Body of pancreas (tissue), 4 donors: ENCODE measurements around the gene MAPK11. TPM values are rescaled to one million over a fixed set of nuclear protein-coding genes. Genes with fewer than 3 reads are reported as not detected.

Experiments
- ATAC-seq: fragments of 150-250 bp; one replicate; pipeline ENCODE4 v1.9.1; 2016
- DNase-seq, 4 donors: peaks; one replicate each; pipeline ENCODE4 v3.0.0-alpha.2; 2019
- H3K27ac ChIP-seq, 4 donors: fragments of 200-600 bp; sonication (generic); 1 replicate in 3 of 4; 2 replicates in 1 of 4; pipeline versions ENCODE4 v1.5.1 to v1.6.1; 2016 to 2019; ENCODE audit warnings: mild to moderate bottlenecking in 1 of 4, mixed read lengths in 1 of 4, moderate library complexity in 1 of 4
- H3K27me3 ChIP-seq, 2 donors: fragments of 200-600 bp; sonication (generic); one replicate each; pipeline ENCODE4 v1.6.0; 2016; ENCODE audit warnings: mild to moderate bottlenecking in 1 of 2
- H3K36me3 ChIP-seq, 2 donors: fragments of 200-600 bp; sonication (generic); replicated peaks in 1 of 2; 2 replicates each; pipeline ENCODE4 v1.5.1; 2016; ENCODE audit warnings: low read depth in 2 of 2; ENCODE audit not compliant: insufficient read depth in 1 of 2
- H3K4me1 ChIP-seq: fragments of 200-600 bp; sonication (generic); one replicate; pipeline ENCODE4 v1.6.0; 2016
- H3K4me3 ChIP-seq, 2 donors: fragments of 200-600 bp; sonication (generic); 1 replicate in 1 of 2; 2 replicates in 1 of 2; pipeline ENCODE4 v1.5.1; 2016 to 2019
- H3K9me3 ChIP-seq, 3 donors: fragments of 200-600 bp; sonication (generic); 1 replicate in 2 of 3; 2 replicates in 1 of 3; pipeline ENCODE4 v1.5.1; 2016
- CTCF ChIP-seq, 7 experiments: fragments of 450-650 bp in 4 of 7; fragments of 200-600 bp in 3 of 7; sonication (generic) in 3 of 7; IDR thresholded peaks; one replicate each; pipeline ENCODE4 v1.5.1; 2016 to 2019; ENCODE audit warnings: antibody characterized with exemption in 7 of 7
- POLR2A ChIP-seq, 3 donors: fragments of 450-650 bp; IDR thresholded peaks; one replicate each; pipeline ENCODE4 v1.6.1; 2016; ENCODE audit warnings: antibody characterized with exemption in 3 of 3, mild to moderate bottlenecking in 2 of 3
- WGBS, 2 donors: methylation state at CpG; one replicate each; pipeline ENCODE4 v1.1.5; 2017; 5-methylcytosine and 5-hydroxymethylcytosine counted together
- intact Hi-C: fragments of 100-400 bp; cut with DNase I; formaldehyde crosslinking; loops from one replicate; pipeline ENCODE4 v1.15.1; 2023
- total RNA-seq, 2 donors: library from RNA; depleted of rRNA; stranded (reverse); fragments of >200 nt; gene quantifications; one replicate each; pipeline ENCODE4 v1.1.0, GENCODE V29; 2016

MAPK11 gene
- total RNA-seq, 2 donors from 2014 or later: 3.0 to 3.6 TPM

DNA sequence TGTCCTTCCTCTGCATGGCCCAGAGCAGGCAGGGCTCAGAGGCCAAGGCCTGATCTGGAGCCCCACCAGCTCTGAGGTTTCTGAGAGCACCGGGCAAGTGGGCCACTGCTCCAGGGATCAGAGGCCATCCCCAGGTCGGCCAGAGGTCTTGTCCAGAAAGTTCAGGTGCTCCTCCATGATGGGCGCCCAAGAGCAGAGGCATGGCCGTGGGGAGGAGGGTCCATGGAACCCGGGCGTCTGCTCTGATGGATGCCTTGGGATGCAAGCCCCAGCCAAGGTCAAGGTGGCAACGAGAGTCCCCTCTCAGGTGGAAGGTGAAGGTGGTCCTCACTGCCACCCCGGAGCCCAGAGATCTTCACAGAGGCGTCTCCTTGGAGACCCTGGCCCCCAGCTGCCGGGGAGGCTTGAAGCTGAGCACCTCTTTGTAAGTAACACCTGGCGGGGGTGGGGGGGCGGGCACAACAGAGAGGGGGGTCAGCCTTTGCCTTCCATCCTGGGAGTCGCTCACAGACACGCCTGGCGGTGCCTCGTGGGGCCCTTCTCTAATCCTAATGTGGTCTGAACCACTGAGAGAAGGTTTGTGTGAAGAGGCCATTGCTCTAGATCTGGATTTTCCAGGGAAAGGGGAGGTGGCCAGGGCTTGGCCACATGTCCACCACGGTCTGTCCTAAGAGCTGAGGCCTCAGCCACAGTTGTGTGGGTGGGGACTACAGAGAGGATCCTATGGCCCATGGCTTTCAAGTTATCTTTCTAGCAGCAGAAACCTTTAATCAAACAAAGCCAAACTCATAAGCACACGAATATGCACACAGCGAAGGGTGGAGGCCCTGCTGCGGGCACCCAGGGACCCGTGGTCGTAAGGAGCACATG is 16.9 kb downstream of the MAPK11 start:
- WGBS, 2 donors: 70 to 79% methylated on average over 8 to 22 of the region's 22 CpGs
- peaks cover 39% of the 10 kb centered on the region for H3K4me1 ChIP-seq
- H3K9me3 ChIP-seq: no peaks in the 10 kb centered on the region
- ATAC-seq (no peak), DNase-seq (no peak)
- H3K4me3 ChIP-seq: no peak overlapping the region
- intact Hi-C loops: no loop called here
- no peaks in the 10 kb centered on the region for H3K36me3 ChIP-seq
- no peak for TF ChIP-seq CTCF (IDR thresholded peaks at IDR 0.05)
- TF ChIP-seq POLR2A (IDR thresholded peaks at IDR 0.05): no peak
- no peak overlapping the region for H3K27ac ChIP-seq
- H3K27me3 ChIP-seq: no peaks in the 10 kb centered on the region

GRCh38 chr22:50252082-50253045 is 17.8 kb downstream of the MAPK11 start:
- Histone ChIP-seq H3K27ac (peak overlapping the region in 3 of 4 donors; percentile 52 to 72 (median 72)), H3K4me3 (no peak overlapping the region), H3K4me1 (peaks cover 30% of the 10 kb centered on the region)

DNA sequence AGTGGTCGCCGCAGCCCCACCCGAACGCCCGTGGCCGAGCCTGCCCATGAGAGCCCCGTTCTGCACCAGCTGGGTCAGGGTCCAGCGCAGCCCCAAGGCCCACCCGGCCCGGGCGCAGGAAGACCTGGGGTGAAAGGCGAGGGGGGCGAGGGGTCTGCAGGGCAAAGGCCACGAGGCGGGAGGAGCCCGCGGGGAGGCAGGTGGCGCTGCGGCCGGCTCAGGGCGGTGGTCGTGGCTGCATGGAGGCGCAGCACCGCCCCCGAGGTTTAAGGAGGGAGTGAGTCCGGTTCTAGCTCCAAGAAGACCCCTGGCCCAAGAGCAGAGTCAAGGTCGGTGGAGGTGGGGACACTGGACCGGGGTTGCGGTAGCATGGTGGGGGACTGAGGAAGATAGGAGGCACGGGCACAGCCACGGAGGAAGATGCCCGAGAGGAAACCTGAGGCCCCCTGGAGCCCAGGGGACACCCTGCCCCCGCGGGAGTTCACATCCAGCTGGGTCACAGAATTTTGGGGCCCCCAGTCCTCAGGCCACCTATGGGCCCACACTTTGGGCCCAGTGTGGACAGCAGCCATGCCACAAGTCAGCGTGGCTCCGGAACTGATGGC is 18.6 kb downstream of the MAPK11 start:
- Histone ChIP-seq H3K4me3 (peak overlapping the region in 1 of 2 donors; percentile 80), H3K9me3 (no peaks in the 10 kb centered on the region), H3K4me1 (peaks cover 30% of the 10 kb centered on the region), H3K27me3 (no peaks in the 10 kb centered on the region), H3K36me3 (no peaks in the 10 kb centered on the region), H3K27ac (peak overlapping the region; percentile 15 to 72 (median 62))
- intact Hi-C loops: no loop called here
- peak; percentile 1 for ATAC-seq
- 14 to 15% methylated on average over 24 to 30 of the region's 36 CpGs for WGBS, 2 donors
- no peak for DNase-seq
- no peak for TF ChIP-seq POLR2A (IDR thresholded peaks at IDR 0.05)
- no peak for TF ChIP-seq CTCF (IDR thresholded peaks at IDR 0.05)

More at GRCh38 chr22:50252082-50253045, 17.8 kb downstream of the MAPK11 start:
- TF ChIP-seq CTCF (IDR thresholded peaks at IDR 0.05) (peak; percentile 49 to 82 (median 76)), POLR2A (IDR thresholded peaks at IDR 0.05) (no peak)
- 43 to 55% methylated on average over 8 to 24 of the region's 25 CpGs for WGBS, 2 donors
- H3K36me3 ChIP-seq: no peaks in the 10 kb centered on the region
- no peaks in the 10 kb centered on the region for H3K9me3 ChIP-seq
- ATAC-seq (peak; percentile 77), DNase-seq (peak; percentile 79 to 84 (median 81))
- intact Hi-C loops: no loop called here
- no peaks in the 10 kb centered on the region for H3K27me3 ChIP-seq

DNA sequence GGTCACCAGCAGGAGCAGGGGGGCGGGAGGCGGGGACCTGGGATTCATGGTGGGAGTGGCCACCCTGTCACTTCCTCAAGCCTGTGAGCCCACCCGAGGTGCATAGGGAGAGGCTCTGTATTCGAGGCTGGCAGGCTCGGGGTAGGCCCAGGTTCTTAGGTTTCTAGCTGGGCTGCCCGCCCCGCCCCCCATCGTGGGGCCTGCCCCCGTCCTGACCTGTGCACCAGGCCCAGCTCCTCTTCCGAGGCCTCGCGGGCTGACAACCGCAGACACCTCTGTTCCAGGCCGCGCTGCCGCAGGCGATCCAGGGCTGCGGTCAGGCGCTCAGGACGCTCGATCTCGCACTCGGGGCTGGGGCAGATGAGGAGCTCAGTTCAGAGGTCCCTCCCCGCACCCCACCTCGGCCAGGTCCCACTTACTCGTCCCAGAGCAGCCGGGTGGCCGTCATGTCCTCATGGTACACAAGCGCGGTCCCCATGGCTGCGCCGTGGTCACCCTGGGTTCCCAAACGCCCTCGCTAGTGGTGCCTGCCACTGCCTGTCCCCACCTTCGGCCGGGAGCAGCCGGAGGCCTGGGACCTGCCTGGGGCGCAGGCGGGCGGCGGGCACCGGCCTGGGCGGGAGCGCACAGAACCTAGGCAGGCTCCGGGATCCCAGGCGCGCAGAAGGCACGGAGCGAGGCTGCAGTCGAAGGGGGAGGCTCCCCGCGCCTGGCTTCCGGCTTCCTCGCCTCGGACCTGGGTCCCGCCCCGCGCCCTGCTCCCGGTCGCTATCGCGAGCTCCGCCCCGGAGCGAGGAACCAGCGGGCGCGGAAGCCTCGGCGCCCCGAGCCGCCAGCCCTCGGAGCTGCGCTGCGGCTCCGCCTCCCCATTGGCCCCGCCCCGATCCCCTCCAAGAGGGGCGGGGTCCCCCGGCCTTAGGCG is 19.4 kb downstream of the MAPK11 start, which contains the start of gene HDAC10:
Gene HDAC10 (minus strand): TSS at position 711 of the 922 bp plus-strand sequence. CDS start 233 bp downstream, at position 478.
- Histone ChIP-seq H3K4me3 (peak within 1 kb of the TSS; percentile 44 to 80), H3K4me1 (peaks cover 35% of the 10 kb centered on the region), H3K27me3 (no peaks in the 10 kb centered on the region), H3K27ac (peak within 1 kb of the TSS; percentile 15 to 72 (median 62)), H3K36me3 (no peaks in the 10 kb centered on the region), H3K9me3 (no peaks in the 10 kb centered on the region)
- TF ChIP-seq POLR2A (IDR thresholded peaks at IDR 0.05) (peak; percentile 27 to 67 (median 67)), CTCF (IDR thresholded peaks at IDR 0.05) (no peak)
- intact Hi-C loops: no loop called here
- DNase-seq (peak; percentile 80 to 86 (median 84)), ATAC-seq (peak; percentile 84)
- 1 to 4% methylated on average over 24 to 57 of the region's 81 CpGs for WGBS, 2 donors
